Upper lobe of left lung (tissue), 4 donors: Measurements from ENCODE around the gene SEC22A.

ENCODE experiments used
- CTCF ChIP-seq, 6 experiments: fragments of 450-650 bp in 4 of 6; fragments of 200-600 bp in 2 of 6; sonication (generic) in 2 of 6; IDR thresholded peaks; one replicate each; pipeline ENCODE4 v1.5.1; 2016 to 2019; ENCODE audit warnings: antibody characterized with exemption in 6 of 6
- EP300 ChIP-seq, 4 donors: sonication (generic); formaldehyde crosslinking; IDR thresholded peaks; one replicate each; pipeline ENCODE4 v1.5.1; 2017; ENCODE audit warnings: antibody characterized with exemption in 4 of 4, control low read depth in 2 of 4
- POLR2A ChIP-seq, 4 donors: fragments of 450-650 bp; IDR thresholded peaks; one replicate each; pipeline ENCODE4 v1.5.1; 2016 to 2017; ENCODE audit warnings: antibody characterized with exemption in 4 of 4, mild to moderate bottlenecking in 2 of 4
- POLR2AphosphoS5 ChIP-seq, 2 donors: sonication (generic); formaldehyde crosslinking; IDR thresholded peaks; one replicate each; pipeline ENCODE4 v1.5.1; 2017; ENCODE audit warnings: antibody characterized with exemption in 2 of 2

DNA sequence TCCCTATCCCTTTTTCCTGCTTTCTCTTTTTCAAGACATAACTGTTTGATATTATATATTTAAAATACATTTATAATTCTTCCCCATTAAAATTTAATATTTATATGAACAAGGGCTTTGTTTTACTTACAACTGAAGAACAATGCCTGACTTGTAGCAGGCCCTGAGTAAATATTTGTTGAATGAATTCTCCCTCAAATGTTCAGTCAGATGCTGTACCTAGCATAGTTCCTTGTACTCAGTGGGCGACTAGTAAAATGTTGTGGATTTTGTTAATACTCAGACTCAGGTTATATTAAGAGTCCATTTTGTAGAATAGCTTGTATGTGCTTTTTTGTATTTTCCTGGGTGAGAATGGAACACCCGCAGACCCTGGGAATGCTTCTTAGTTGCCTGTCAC is 69.1 kb downstream of the SEC22A start:
- TF ChIP-seq CTCF (IDR thresholded peaks at IDR 0.05) (no peak), POLR2A (IDR thresholded peaks at IDR 0.05) (no peak), POLR2AphosphoS5 (IDR thresholded peaks at IDR 0.05) (no peak), EP300 (IDR thresholded peaks at IDR 0.05) (no peak)
